Endothelial cell of umbilical vein (primary cell): ENCODE results near the gene UPF1.

Experiments used
- CTCF ChIP-seq, 2 donors: IDR thresholded peaks; 1 replicate in 1 of 2; 2 replicates in 1 of 2; pipeline ENCODE4 v1.5.1; 2011; ENCODE audit warnings: low read length in 2 of 2, mild to moderate bottlenecking in 2 of 2, moderate library complexity in 2 of 2, control low read depth in 1 of 2, inconsistent platforms in 1 of 2, low read depth in 1 of 2; ENCODE audit not compliant: insufficient read depth in 1 of 2; ENCODE audit errors: extremely low read depth in 1 of 2
- EZH2 ChIP-seq: IDR thresholded peaks from 2 replicates; pipeline ENCODE4 v1.6.1; 2012; ENCODE audit warnings: borderline replicate concordance, low read depth, mild to moderate bottlenecking, moderate library complexity, low read length, inconsistent platforms; ENCODE audit not compliant: severe bottlenecking
- FOS ChIP-seq: IDR thresholded peaks from 2 replicates; pipeline ENCODE4 v1.6.1; 2011; ENCODE audit warnings: mild to moderate bottlenecking, low read length, moderate library complexity, borderline replicate concordance; ENCODE audit not compliant: insufficient read depth
- GATA2 ChIP-seq: IDR thresholded peaks from 2 replicates; pipeline ENCODE4 v1.7.0; 2011; ENCODE audit warnings: low read depth, mild to moderate bottlenecking, moderate library complexity, mixed read lengths, low read length; ENCODE audit not compliant: insufficient read length, insufficient read depth
- JUN ChIP-seq: IDR thresholded peaks from 2 replicates; pipeline ENCODE4 v1.6.1; 2011; ENCODE audit warnings: borderline replicate concordance, low read depth; ENCODE audit not compliant: insufficient read length, insufficient read depth
- MYC ChIP-seq: IDR thresholded peaks from one replicate; pipeline ENCODE4 v1.6.1; 2011; ENCODE audit warnings: mild to moderate bottlenecking, low read depth, low read length
- POLR2A ChIP-seq: IDR thresholded peaks from 2 replicates; pipeline ENCODE4 v1.6.1; 2012; ENCODE audit warnings: low read depth, mild to moderate bottlenecking, control low read depth, low read length
- POLR2AphosphoS5 ChIP-seq: IDR thresholded peaks from 2 replicates; pipeline ENCODE4 v1.6.1; 2012; ENCODE audit warnings: low read depth, mild to moderate bottlenecking, control low read depth, low read length, moderate library complexity; ENCODE audit not compliant: insufficient read depth
- TF ChIP-seq, protein P1 (sequence below): IDR thresholded peaks from 2 replicates; pipeline ENCODE4 v1.6.1; 2011; ENCODE audit not compliant: insufficient read depth, insufficient read length

DNA sequence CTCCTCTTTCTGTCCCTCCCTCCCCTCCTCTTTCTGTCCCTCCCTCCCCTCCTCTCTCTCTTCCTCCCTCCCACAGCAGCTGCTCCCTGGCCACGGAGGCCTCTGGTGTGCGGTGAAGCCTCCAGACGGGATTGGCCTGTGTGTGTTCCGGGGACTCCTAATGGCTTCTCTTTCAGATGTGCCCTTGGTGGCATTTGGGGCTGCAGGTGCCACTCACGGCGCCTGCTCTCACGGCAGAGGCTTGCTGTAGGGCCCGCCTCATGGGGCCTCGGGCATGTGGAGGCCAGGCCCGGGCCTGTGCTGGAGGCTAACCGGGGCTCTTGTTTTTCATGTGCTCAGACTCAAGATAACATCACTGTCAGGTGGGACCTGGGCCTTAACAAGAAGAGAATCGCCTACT is 20.9 kb downstream of the UPF1 start:
- TF ChIP-seq CTCF (IDR thresholded peaks at IDR 0.05; ENCODE audit: extremely low read depth in 1 of 2, insufficient read depth in 1 of 2, low read depth in 1 of 2, low read length in 2 of 2), result no peak
- no peak for TF ChIP-seq EZH2
- no peak for TF ChIP-seq POLR2A
- TF ChIP-seq JUN, result no peak
- no peak for TF ChIP-seq POLR2AphosphoS5
- no peak for TF ChIP-seq GATA2
- TF ChIP-seq, protein P1, sequence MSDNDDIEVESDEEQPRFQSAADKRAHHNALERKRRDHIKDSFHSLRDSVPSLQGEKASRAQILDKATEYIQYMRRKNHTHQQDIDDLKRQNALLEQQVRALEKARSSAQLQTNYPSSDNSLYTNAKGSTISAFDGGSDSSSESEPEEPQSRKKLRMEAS, result no peak
- no peak for TF ChIP-seq FOS
- no peak for TF ChIP-seq MYC
